GM12892 (cell line): ENCODE measurements around the gene KRTAP2-2.

Experiments
- POLR2A ChIP-seq: IDR thresholded peaks from 2 replicates; pipeline ENCODE4 v1.6.1; 2011; ENCODE audit warnings: low read depth, low read length, control low read depth
- POLR2AphosphoS5 ChIP-seq: IDR thresholded peaks from 2 replicates; pipeline ENCODE4 v1.6.1; 2011; ENCODE audit warnings: low read depth, low read length, control low read depth

DNA sequence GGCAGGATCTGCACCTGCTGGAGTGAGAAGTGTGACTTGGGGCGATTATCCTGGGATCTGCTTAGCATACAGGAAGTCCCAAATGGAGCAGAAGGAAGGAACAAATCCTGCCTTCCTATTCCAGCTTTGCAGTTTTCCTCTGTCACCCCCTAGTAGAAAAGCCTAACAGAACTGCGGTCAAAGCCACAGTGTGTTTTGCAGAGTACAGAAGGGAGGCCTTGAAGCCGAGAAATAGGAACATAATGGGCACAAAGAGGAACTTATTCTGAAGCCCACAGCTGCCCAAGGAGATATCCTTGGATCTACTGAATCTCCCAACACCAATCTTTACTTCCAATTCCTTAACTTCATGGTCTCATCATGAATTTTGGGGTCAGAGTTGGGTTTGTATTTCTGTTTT is 36.5 kb downstream of the KRTAP2-2 start:
- TF ChIP-seq POLR2AphosphoS5 (no peak), POLR2A (no peak)
